ENCODE data around the gene ELL. TPM values are rescaled to one million over a fixed set of nuclear protein-coding genes. Genes with fewer than 3 reads are reported as not detected.
"Not testable (repeated sequence)": the region's sequence is repeated elsewhere in the genome, so short reads cannot be mapped to it uniquely, and the experiment has no call there.

Gene ELL
- total RNA-seq (2014; rRNA removed; shearing (Covaris generic)) = 13.1 and 14.6 TPM in 2 replicates
- polyA plus RNA-seq (2015; cell fraction: cytosol; rRNA removed) = 11.2 and 14.0 TPM in 2 replicates
- 23.6 and 34.7 TPM in 2 replicates for polyA plus RNA-seq (2015; cell fraction: nucleus; rRNA removed)

GRCh38 chr19:18521692-18522123, at the start of gene ELL:
ELL (minus strand) TSS chr19:18522070; CDS start chr19:18522055, 15 bp downstream.
- no peak for DNase-seq (ENCODE audit: low read depth)

GRCh38 chr19:18568367-18568766, 46.5 kb upstream of the ELL start:
- DNase-seq (ENCODE audit: low read depth) = no peak

- no peak for DNase-seq (ENCODE audit: low read depth)
Measured at GRCh38 chr19:18566953-18567352, 45.1 kb upstream of the ELL start.

- no peak for DNase-seq (ENCODE audit: low read depth)
Measured at GRCh38 chr19:18562086-18562485, 40.2 kb upstream of the ELL start.

GRCh38 chr19:18559685-18560084, 37.8 kb upstream of the ELL start:
- DNase-seq (ENCODE audit: low read depth) = no peak

GRCh38 chr19:18558604-18559003, 36.7 kb upstream of the ELL start:
- DNase-seq (ENCODE audit: low read depth) = no peak

GRCh38 chr19:18558202-18558555, 36.3 kb upstream of the ELL start:
- DNase-seq (ENCODE audit: low read depth) = no peak

- DNase-seq (ENCODE audit: low read depth) = peak; percentile 97
Measured at GRCh38 chr19:18557411-18558201, 35.7 kb upstream of the ELL start, which contains the start of gene KXD1. KXD1 (plus strand) TSS chr19:18557870; CDS start chr19:18562057, 4,187 bp downstream.

GRCh38 chr19:18551631-18552030, 29.8 kb upstream of the ELL start:
- no peak for DNase-seq (ENCODE audit: low read depth)

GRCh38 chr19:18543814-18544475, 22.1 kb upstream of the ELL start:
- peak; percentile 74 for DNase-seq (ENCODE audit: low read depth)

- DNase-seq (ENCODE audit: low read depth) = peak; percentile 71
Measured at GRCh38 chr19:18542941-18543813, 21.3 kb upstream of the ELL start, which contains the start of gene FKBP8. FKBP8 (minus strand) TSS chr19:18543573; CDS start chr19:18541970, 1,603 bp downstream.

- DNase-seq (ENCODE audit: low read depth) = no peak
Measured at GRCh38 chr19:18541992-18542940, 20.4 kb upstream of the ELL start.

- no peak for DNase-seq (ENCODE audit: low read depth)
Measured at GRCh38 chr19:18541258-18541991, 19.6 kb upstream of the ELL start.

GRCh38 chr19:18540200-18540599, 18.3 kb upstream of the ELL start:
- not testable (repeated sequence) for DNase-seq (ENCODE audit: low read depth)

GRCh38 chr19:18539372-18539771, 17.5 kb upstream of the ELL start:
- no peak for DNase-seq (ENCODE audit: low read depth)

GRCh38 chr19:18538115-18538514, 16.2 kb upstream of the ELL start:
- DNase-seq (ENCODE audit: low read depth) = no peak

GRCh38 chr19:18537431-18537830, 15.6 kb upstream of the ELL start:
- no peak for DNase-seq (ENCODE audit: low read depth)

GRCh38 chr19:18536475-18536874, 14.6 kb upstream of the ELL start:
- DNase-seq (ENCODE audit: low read depth) = no peak

GRCh38 chr19:18533058-18533457, 11.2 kb upstream of the ELL start:
- DNase-seq (ENCODE audit: low read depth) = no peak
